Chondrocyte (in vitro differentiated cells): Measurements from ENCODE around the gene SRM. TPM values are rescaled to one million over a fixed set of nuclear protein-coding genes. Genes with fewer than 3 reads are reported as not detected.

Experiments
- DNase-seq: peaks from one replicate; pipeline ENCODE4 v3.0.0; 2021; ENCODE audit warnings: mixed read lengths, low spot score
- H3K27ac Mint-ChIP-seq: one replicate; pipeline ENCODE4 v1.8.0; 2021; ENCODE audit warnings: mild to moderate bottlenecking, moderate library complexity, mixed read lengths; ENCODE audit not compliant: unreplicated experiment
- H3K27me3 Mint-ChIP-seq: 2 replicates; pipeline ENCODE4 v1.8.0; 2021; ENCODE audit warnings: low read depth, mixed read lengths
- H3K36me3 Mint-ChIP-seq: 2 replicates; pipeline ENCODE4 v1.8.0; 2021; ENCODE audit warnings: low read depth, mixed read lengths
- H3K4me1 Mint-ChIP-seq: 2 replicates; pipeline ENCODE4 v1.8.0; 2021; ENCODE audit warnings: low read depth, mild to moderate bottlenecking, mixed read lengths
- H3K4me3 Mint-ChIP-seq: one replicate; pipeline ENCODE4 v1.8.0; 2021; ENCODE audit warnings: mild to moderate bottlenecking, moderate library complexity, mixed read lengths; ENCODE audit not compliant: unreplicated experiment
- H3K9me3 Mint-ChIP-seq: 2 replicates; pipeline ENCODE4 v1.8.0; 2021; ENCODE audit warnings: low read depth, mixed read lengths
- CTCF ChIP-seq: fragments of 200-600 bp; sonication (generic); IDR thresholded peaks from 2 replicates; pipeline ENCODE4 v1.5.0; 2021; ENCODE audit warnings: antibody characterized with exemption, mild to moderate bottlenecking, moderate library complexity
- total RNA-seq: library from RNA; stranded (reverse); gene quantifications from 3 replicates; pipeline ENCODE4 v1.2.1, GENCODE V29; 2021

Gene SRM
- total RNA-seq, 1 donor from 2014 or later = 141 TPM

- no peak for TF ChIP-seq CTCF
- peak; percentile 25 for DNase-seq
- Mint-ChIP-seq H3K4me3 (no peak overlapping the region), H3K27me3 (no peaks in the 10 kb centered on the region), H3K36me3 (peaks cover 46% of the 10 kb centered on the region), H3K4me1 (no peaks in the 10 kb centered on the region), H3K27ac (no peak overlapping the region), H3K9me3 (no peaks in the 10 kb centered on the region)
These were observed 12.5 kb upstream of the SRM start for GRCh38 chr1:11072216-11072917.

- peak; percentile 67 for DNase-seq
- peak overlapping the region; percentile 42 for H3K27ac Mint-ChIP-seq
- no peaks in the 10 kb centered on the region for H3K27me3 Mint-ChIP-seq
- no peaks in the 10 kb centered on the region for H3K9me3 Mint-ChIP-seq
- H3K4me3 Mint-ChIP-seq = no peak overlapping the region
- peaks cover 43% of the 10 kb centered on the region for H3K36me3 Mint-ChIP-seq
- no peak for TF ChIP-seq CTCF
- H3K4me1 Mint-ChIP-seq = no peaks in the 10 kb centered on the region
These were observed 11.8 kb upstream of the SRM start for GRCh38 chr1:11071463-11072215.

- Mint-ChIP-seq H3K27me3 (no peaks in the 10 kb centered on the region), H3K4me3 (no peak overlapping the region), H3K36me3 (peaks cover 43% of the 10 kb centered on the region), H3K4me1 (no peaks in the 10 kb centered on the region), H3K27ac (no peak overlapping the region), H3K9me3 (no peaks in the 10 kb centered on the region)
- DNase-seq = peak; percentile 79
- TF ChIP-seq CTCF = no peak
These were observed 11.1 kb upstream of the SRM start for GRCh38 chr1:11070876-11071275.

- H3K9me3 Mint-ChIP-seq = no peaks in the 10 kb centered on the region
- TF ChIP-seq CTCF = no peak
- no peaks in the 10 kb centered on the region for H3K27me3 Mint-ChIP-seq
- H3K27ac Mint-ChIP-seq = no peak overlapping the region
- no peaks in the 10 kb centered on the region for H3K4me1 Mint-ChIP-seq
- H3K4me3 Mint-ChIP-seq = no peak overlapping the region
- peak; percentile 29 for DNase-seq
- peaks cover 47% of the 10 kb centered on the region for H3K36me3 Mint-ChIP-seq
These were observed 9.0 kb upstream of the SRM start for GRCh38 chr1:11068600-11069473.
